ENCODE results near the gene ELOF1. TPM values are rescaled to one million over a fixed set of nuclear protein-coding genes. Genes with fewer than 3 reads are reported as not detected.

ELOF1 gene
- polyA plus RNA-seq, 1 donor from 2014 or later, result 38.0 TPM

DNA sequence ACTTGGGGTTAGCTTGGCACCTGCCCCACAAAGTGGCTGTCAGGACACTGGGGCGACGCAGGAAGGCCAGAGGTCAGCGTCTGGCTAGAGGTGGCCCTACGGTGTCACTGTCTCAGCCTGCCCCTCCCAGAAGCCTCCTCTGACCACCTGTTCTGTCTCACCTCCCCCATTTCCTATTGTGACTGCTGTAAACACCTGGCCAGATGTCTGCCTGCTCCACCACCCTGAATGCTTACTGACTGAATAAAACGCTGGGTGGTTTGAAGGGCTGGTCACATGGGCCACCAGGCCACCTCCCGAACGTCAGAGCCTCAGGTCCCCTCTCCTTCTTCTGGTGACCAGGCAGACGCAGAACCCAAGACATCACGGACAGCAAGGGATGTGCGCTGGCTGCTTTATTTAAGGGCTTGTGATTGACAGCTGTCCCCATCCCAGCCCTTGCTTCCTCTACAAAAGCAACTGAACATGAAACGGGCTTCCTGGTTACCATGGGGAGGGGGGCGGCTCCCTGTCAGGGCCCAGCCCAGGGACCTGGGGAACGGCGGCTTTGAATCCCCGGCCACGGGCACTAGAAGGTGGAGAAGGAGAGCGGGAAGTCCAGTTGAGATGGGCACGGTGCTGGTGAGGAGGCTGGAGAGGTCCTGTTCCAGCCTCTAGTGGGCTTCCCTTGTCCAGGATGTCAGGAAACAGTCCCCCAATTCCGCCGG is 6.2 kb downstream of the ELOF1 start:
- H3K4me3 ChIP-seq (ENCODE audit: low read length), result no peak overlapping the region
- no peaks in the 10 kb centered on the region for H3F3A ChIP-seq (ENCODE audit: insufficient read depth, low read length, poor library complexity, severe bottlenecking)
- no peak overlapping the region for H2AFZ ChIP-seq (ENCODE audit: low read depth, low read length)
- no peak overlapping the region for H3K27ac ChIP-seq (ENCODE audit: low read length)
- H3K9me2 ChIP-seq (ENCODE audit: insufficient read depth, low read length), result no peaks in the 10 kb centered on the region
- no peaks in the 10 kb centered on the region for H4K20me1 ChIP-seq (ENCODE audit: insufficient read depth)
- H3K79me2 ChIP-seq (replicated peaks; ENCODE audit: insufficient read depth, low read length), result peaks cover 9% of the 10 kb centered on the region
- no peak overlapping the region for H3K4me2 ChIP-seq (ENCODE audit: low read length)
- no peaks in the 10 kb centered on the region for H3K27me3 ChIP-seq (ENCODE audit: insufficient read depth, low read depth, low read length)
- no peak overlapping the region for H3K9ac ChIP-seq (ENCODE audit: low read length)
- TF ChIP-seq EP300 (conservative IDR thresholded peaks at IDR 0.05; ENCODE audit: poor library complexity, severe bottlenecking) (no peak), SMC3 (conservative IDR thresholded peaks at IDR 0.05; ENCODE audit: poor library complexity) (no peak), POLR2AphosphoS5 (IDR thresholded peaks at IDR 0.05) (no peak), EZH2 (IDR thresholded peaks at IDR 0.05; ENCODE audit: borderline replicate concordance, insufficient read depth, low read length, poor library complexity, severe bottlenecking) (no peak), REST (IDR thresholded peaks at IDR 0.05; ENCODE audit: borderline replicate concordance) (no peak), TAF1 (IDR thresholded peaks at IDR 0.05; ENCODE audit: low read depth) (no peak), RAD21 (conservative IDR thresholded peaks at IDR 0.05) (no peak), MXI1 (conservative IDR thresholded peaks at IDR 0.05; ENCODE audit: poor library complexity, severe bottlenecking) (no peak)
- TF ChIP-seq, protein P1, sequence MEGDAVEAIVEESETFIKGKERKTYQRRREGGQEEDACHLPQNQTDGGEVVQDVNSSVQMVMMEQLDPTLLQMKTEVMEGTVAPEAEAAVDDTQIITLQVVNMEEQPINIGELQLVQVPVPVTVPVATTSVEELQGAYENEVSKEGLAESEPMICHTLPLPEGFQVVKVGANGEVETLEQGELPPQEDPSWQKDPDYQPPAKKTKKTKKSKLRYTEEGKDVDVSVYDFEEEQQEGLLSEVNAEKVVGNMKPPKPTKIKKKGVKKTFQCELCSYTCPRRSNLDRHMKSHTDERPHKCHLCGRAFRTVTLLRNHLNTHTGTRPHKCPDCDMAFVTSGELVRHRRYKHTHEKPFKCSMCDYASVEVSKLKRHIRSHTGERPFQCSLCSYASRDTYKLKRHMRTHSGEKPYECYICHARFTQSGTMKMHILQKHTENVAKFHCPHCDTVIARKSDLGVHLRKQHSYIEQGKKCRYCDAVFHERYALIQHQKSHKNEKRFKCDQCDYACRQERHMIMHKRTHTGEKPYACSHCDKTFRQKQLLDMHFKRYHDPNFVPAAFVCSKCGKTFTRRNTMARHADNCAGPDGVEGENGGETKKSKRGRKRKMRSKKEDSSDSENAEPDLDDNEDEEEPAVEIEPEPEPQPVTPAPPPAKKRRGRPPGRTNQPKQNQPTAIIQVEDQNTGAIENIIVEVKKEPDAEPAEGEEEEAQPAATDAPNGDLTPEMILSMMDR (IDR thresholded peaks at IDR 0.05; ENCODE audit: poor library complexity, severe bottlenecking), result no peak
- H3K9me3 ChIP-seq (ENCODE audit: low read length), result no peaks in the 10 kb centered on the region
- no peaks in the 10 kb centered on the region for H3K36me3 ChIP-seq (ENCODE audit: insufficient read depth, low read length)

- Histone ChIP-seq H3K9me3 (ENCODE audit: low read length) (no peaks in the 10 kb centered on the region), H2AFZ (ENCODE audit: low read depth, low read length) (no peak overlapping the region), H3K27ac (ENCODE audit: low read length) (no peak overlapping the region), H3K4me2 (ENCODE audit: low read length) (no peak overlapping the region), H3K27me3 (ENCODE audit: insufficient read depth, low read depth, low read length) (no peaks in the 10 kb centered on the region), H3K9ac (ENCODE audit: low read length) (no peak overlapping the region), H3F3A (ENCODE audit: insufficient read depth, low read length, poor library complexity, severe bottlenecking) (no peaks in the 10 kb centered on the region), H3K9me2 (ENCODE audit: insufficient read depth, low read length) (no peaks in the 10 kb centered on the region), H3K4me3 (ENCODE audit: low read length) (no peak overlapping the region), H3K36me3 (ENCODE audit: insufficient read depth, low read length) (no peaks in the 10 kb centered on the region), H4K20me1 (ENCODE audit: insufficient read depth) (no peaks in the 10 kb centered on the region), H3K79me2 (replicated peaks; ENCODE audit: insufficient read depth, low read length) (peaks cover 2% of the 10 kb centered on the region)
- TF ChIP-seq RAD21 (conservative IDR thresholded peaks at IDR 0.05) (peak; percentile 36), SMC3 (conservative IDR thresholded peaks at IDR 0.05; ENCODE audit: poor library complexity) (no peak)
Observed at GRCh38 chr19:11551603-11552235, 7.3 kb downstream of the ELOF1 start.

Measured in neural cell (in vitro differentiated cells).